ENCODE results near the gene PRRC2C. TPM values are rescaled to one million over a fixed set of nuclear protein-coding genes. Genes with fewer than 3 reads are reported as not detected.
A peak's percentile ranks its signal among the peaks of the same experiment; 100 is the strongest.

The PRRC2C gene
- total and polyA plus RNA-seq, 12 donors = 15.1 to 77.2 (median 58.1) TPM

- no peaks in the 10 kb centered on the region for H3K36me3 ChIP-seq
- 92 to 100% methylated on average over 1 of the region's 1 CpG for WGBS, 2 donors
- H3K27ac ChIP-seq = peak overlapping the region in 1 of 10 donors; percentile 44
- TF ChIP-seq, protein P1, sequence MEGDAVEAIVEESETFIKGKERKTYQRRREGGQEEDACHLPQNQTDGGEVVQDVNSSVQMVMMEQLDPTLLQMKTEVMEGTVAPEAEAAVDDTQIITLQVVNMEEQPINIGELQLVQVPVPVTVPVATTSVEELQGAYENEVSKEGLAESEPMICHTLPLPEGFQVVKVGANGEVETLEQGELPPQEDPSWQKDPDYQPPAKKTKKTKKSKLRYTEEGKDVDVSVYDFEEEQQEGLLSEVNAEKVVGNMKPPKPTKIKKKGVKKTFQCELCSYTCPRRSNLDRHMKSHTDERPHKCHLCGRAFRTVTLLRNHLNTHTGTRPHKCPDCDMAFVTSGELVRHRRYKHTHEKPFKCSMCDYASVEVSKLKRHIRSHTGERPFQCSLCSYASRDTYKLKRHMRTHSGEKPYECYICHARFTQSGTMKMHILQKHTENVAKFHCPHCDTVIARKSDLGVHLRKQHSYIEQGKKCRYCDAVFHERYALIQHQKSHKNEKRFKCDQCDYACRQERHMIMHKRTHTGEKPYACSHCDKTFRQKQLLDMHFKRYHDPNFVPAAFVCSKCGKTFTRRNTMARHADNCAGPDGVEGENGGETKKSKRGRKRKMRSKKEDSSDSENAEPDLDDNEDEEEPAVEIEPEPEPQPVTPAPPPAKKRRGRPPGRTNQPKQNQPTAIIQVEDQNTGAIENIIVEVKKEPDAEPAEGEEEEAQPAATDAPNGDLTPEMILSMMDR (IDR thresholded peaks at IDR 0.05) = no peak
- no peaks in the 10 kb centered on the region for H3K9me3 ChIP-seq
- H3K27me3 ChIP-seq = no peaks in the 10 kb centered on the region
- H3K4me3 ChIP-seq = no peak overlapping the region
- intact Hi-C loops (cut with DNase I) = no loop called here
- H3K4me1 ChIP-seq = no peaks in the 10 kb centered on the region
- ATAC-seq (no peak), DNase-seq (no peak)
Observed at GRCh38 chr1:171477804-171478203, 7.5 kb upstream of the PRRC2C start.

DNA sequence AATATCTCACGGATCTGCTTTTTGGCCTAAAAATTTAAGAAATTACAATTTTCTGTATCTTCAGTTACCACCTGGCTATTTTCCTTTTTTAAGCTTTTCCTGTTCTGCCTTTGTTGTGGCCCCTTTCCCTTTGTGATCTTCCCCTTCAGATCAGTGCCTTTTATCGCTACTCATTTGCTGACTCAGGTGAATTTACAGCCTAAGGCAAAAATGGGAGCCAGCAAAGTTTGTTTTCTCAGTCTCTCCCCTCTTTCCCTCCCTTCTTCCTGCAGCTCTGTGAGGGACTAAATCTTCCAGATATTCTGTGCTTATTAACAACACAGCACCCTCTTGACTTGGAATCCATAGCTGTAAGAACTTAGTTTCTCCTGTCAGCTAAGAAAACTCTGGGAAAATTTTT lies 5.3 kb upstream of the PRRC2C start:
- Histone ChIP-seq H3K36me3 (no peaks in the 10 kb centered on the region), H3K4me3 (no peak overlapping the region), H3K27ac (no peak overlapping the region), H3K4me1 (peaks cover 0 to 8% (median 5%) of the 10 kb centered on the region in 9 donors), H3K27me3 (no peaks in the 10 kb centered on the region), H3K9me3 (no peaks in the 10 kb centered on the region)
- ATAC-seq (no peak), DNase-seq (no peak)
- intact Hi-C loops (cut with DNase I) = loop anchor here in 1 of 10 donors (10.0 kb wide), 1 partner anchor 165 kb away; the partner anchor contains the start of gene FMO4
- WGBS, 2 donors = 79 to 81% methylated on average over 2 of the region's 2 CpGs
- TF ChIP-seq, protein P1 (IDR thresholded peaks at IDR 0.05) = no peak

GRCh38 chr1:171484760-171485374 lies 463 bp upstream of the PRRC2C start:
- H3K9me3 ChIP-seq = no peaks in the 10 kb centered on the region
- TF ChIP-seq, protein P1 (IDR thresholded peaks at IDR 0.05) = peak in 2 of 9 donors; percentile 44 to 81
- DNase-seq (no peak), ATAC-seq (peak; percentile 45 to 75 (median 65))
- peak overlapping the region; percentile 92 to 100 (median 98) for H3K27ac ChIP-seq
- H3K4me1 ChIP-seq = peaks cover 2 to 44% (median 36%) of the 10 kb centered on the region in 9 donors
- peak overlapping the region; percentile 77 to 99 (median 90) for H3K4me3 ChIP-seq
- H3K36me3 ChIP-seq = peaks cover 0 to 3% (median 0%) of the 10 kb centered on the region in 9 donors
- intact Hi-C loops (cut with DNase I) = loop anchor here in 2 of 10 donors (5.0 to 10.0 kb wide), 2 partner anchors 170 to 297 kb away; partner anchors contain the start of genes FMO4 (in 1 of the 2) and METTL13 (in 1 of the 2)
- H3K27me3 ChIP-seq = no peaks in the 10 kb centered on the region
- WGBS, 2 donors = 15 to 18% methylated on average over 6 of the region's 6 CpGs

DNA sequence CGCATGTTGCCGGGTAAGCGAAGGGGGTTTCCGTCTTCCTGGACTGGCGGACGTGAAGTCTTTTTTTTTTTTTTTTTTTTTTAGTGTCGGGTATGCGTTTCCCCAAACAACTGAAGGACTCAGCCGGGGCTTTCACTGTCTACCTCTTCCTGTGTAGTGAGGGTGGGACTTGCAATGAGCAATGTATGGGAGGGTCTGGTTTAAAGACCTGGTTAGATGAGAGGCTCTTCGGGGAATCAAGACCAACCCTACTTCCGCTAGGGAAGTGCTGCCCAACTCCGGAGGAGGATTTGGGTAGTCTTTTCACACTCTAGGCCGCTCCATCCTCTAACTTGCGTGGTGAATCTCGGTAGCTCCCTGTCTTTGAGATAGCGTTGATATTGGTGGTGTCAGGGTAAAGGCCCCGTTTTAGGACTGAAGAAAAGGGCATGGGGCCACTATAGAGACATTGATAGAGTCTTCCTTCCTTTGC lies 754 bp downstream of the PRRC2C start:
- H3K27me3 ChIP-seq = no peaks in the 10 kb centered on the region
- intact Hi-C loops (cut with DNase I) = loop anchor here in 2 of 10 donors (5.0 to 10.0 kb wide), 2 partner anchors 171 to 296 kb away; partner anchors contain the start of genes FMO4 (in 1 of the 2) and METTL13 (in 1 of the 2)
- H3K36me3 ChIP-seq = peaks cover 0 to 13% (median 0%) of the 10 kb centered on the region in 9 donors
- DNase-seq = no peak
- peak overlapping the region; percentile 77 to 99 (median 90) for H3K4me3 ChIP-seq
- WGBS, 2 donors = 0% methylated on average over 17 of the region's 17 CpGs
- H3K4me1 ChIP-seq = peaks cover 2 to 57% (median 48%) of the 10 kb centered on the region in 9 donors
- peak in 7 of 8 donors; percentile 22 to 61 (median 44) for ATAC-seq
- no peaks in the 10 kb centered on the region for H3K9me3 ChIP-seq
- TF ChIP-seq, protein P1 (IDR thresholded peaks at IDR 0.05) = no peak
- H3K27ac ChIP-seq = peak overlapping the region; percentile 92 to 100 (median 98)

Measured in heart right ventricle (tissue), 16 donors.